SK-N-MC (cell line): ENCODE data around the gene CETP.
"Not testable (repeated sequence)": the region's sequence is repeated elsewhere in the genome, so short reads cannot be mapped to it uniquely, and the experiment has no call there.

Source experiments
- DNase-seq: peaks from one replicate; pipeline ENCODE4 v3.0.0-alpha.2; 2011; ENCODE audit warnings: low read depth, low spot score
- H3K27ac ChIP-seq: fragments of 200-600 bp; sonication (generic); 2 replicates; pipeline ENCODE4 v1.5.1; 2016; ENCODE audit warnings: mixed run types
- H3K36me3 ChIP-seq: fragments of 200-600 bp; sonication (generic); 2 replicates; pipeline ENCODE4 v1.6.1; 2017; ENCODE audit warnings: antibody characterized with exemption, low read length, mixed read lengths; ENCODE audit not compliant: insufficient read depth
- H3K4me3 ChIP-seq: fragments of 200-600 bp; sonication (generic); 2 replicates; pipeline ENCODE4 v1.5.1; 2016
- H3K9ac ChIP-seq: fragments of 200-600 bp; sonication (generic); 2 replicates; pipeline ENCODE4 v1.8.0; 2017; ENCODE audit warnings: mixed run types, mixed read lengths; ENCODE audit not compliant: insufficient read length
- H3K9me3 ChIP-seq: fragments of 200-600 bp; sonication (generic); 2 replicates; pipeline ENCODE4 v1.6.1; 2017; ENCODE audit warnings: low read depth, mild to moderate bottlenecking, antibody characterized with exemption, low read length, moderate library complexity, mixed read lengths
- EZH2 ChIP-seq: fragments of 200-600 bp; sonication (generic); IDR thresholded peaks from one replicate; pipeline ENCODE4 v1.6.1; 2017; ENCODE audit warnings: antibody characterized with exemption
- FOXP2 ChIP-seq: optimal IDR thresholded peaks from 2 replicates; pipeline ENCODE3; 2011; ENCODE audit warnings: mild to moderate bottlenecking, moderate library complexity; ENCODE audit not compliant: insufficient read depth; ENCODE audit errors: extremely low read length, control extremely low read depth
- POLR2AphosphoS5 ChIP-seq: IDR thresholded peaks from 2 replicates; pipeline ENCODE4 v1.6.1; 2012; ENCODE audit warnings: mild to moderate bottlenecking, low read depth, low read length, borderline replicate concordance

The CETP gene

DNA sequence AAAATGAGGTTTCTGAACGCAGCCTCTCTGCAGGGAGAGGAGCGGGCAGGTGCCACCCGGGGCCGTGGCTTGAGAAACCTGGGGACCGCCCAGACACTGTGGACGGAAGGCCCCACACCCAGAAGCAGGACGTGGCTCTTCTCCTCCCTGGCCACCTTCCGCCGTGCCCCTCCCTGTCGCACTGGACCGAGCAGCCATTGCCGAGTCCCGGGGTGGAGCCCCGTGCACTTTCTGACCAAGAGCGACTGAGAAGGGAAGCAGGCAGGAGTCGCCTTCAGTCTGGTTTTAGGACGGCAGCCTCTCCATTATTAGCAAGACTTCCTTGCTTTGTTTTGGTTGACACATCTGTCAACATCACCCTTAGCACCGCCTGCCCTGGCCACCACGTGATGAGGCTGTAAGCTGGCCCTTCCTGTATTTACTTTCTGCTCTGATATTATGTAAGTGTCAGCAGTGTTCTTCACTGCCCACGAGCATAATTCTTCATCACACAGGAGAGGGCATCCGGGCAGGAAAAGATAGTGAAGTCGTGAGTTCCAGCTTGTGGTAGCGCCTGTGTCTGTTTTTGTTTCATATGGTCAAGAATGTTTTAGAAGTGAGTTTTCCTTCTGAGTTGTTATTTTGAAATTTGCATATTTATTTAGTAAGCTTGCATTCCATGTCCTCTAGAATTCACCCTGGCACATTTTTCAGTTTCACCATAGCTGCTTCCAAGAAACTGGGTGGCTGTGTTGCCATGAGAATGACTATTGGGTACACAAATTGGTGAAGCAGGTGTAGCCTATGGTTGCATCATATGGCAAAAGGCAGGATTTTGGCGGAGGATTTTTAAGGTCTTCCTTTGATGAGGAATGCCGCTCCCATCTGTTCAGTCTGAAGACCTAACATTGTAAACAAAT lies 28.8 kb upstream of the CETP start:
- Histone ChIP-seq H3K36me3 (peaks cover 32% of the 10 kb centered on the region), H3K27ac (no peak overlapping the region), H3K4me3 (peak overlapping the region; percentile 83), H3K9me3 (no peaks in the 10 kb centered on the region), H3K9ac (peak overlapping the region; percentile 88)
- TF ChIP-seq EZH2 (no peak), POLR2AphosphoS5 (no peak), FOXP2 (no peak)
- DNase-seq = no peak

DNA sequence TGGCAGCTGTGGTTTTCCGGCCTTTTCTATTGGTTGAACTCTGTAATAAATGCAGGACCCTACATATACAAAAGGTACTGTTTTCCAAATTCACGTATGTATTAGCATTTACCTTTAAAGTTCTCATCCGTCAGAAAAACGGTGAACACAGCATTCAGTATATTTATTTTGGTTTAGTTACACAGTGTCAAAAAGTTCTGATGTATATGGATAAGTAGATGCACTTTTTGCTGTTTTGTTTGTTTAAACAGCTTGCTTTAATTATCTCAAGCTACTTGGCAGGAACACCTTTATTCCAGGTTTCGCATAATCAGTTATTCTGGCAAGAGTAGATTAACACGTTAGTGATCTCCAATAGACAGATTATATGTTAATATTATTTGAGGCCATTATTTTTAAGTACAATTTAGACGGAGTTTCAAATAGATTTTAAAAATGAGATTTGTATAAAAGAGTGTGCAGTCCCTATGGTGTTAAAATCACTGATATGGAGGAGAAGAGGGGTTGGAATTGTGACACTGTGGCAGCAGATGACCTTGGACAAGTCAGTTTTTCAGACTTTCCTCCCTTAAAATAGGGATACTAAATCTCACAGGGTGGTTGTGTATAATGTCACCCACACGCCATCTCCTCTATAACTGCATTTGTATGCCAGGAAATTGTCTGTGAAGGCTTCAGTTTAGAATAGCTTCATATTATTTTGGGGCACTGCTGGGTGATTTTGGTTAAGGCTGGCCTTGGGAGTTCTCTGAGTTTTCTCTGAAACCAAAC lies 27.7 kb upstream of the CETP start:
- Histone ChIP-seq H3K27ac (no peak overlapping the region), H3K36me3 (peaks cover 41% of the 10 kb centered on the region), H3K9me3 (no peaks in the 10 kb centered on the region), H3K4me3 (peak overlapping the region; percentile 83), H3K9ac (peak overlapping the region; percentile 88)
- no peak for TF ChIP-seq EZH2
- TF ChIP-seq FOXP2 = no peak
- TF ChIP-seq POLR2AphosphoS5 = no peak
- DNase-seq = no peak

DNA sequence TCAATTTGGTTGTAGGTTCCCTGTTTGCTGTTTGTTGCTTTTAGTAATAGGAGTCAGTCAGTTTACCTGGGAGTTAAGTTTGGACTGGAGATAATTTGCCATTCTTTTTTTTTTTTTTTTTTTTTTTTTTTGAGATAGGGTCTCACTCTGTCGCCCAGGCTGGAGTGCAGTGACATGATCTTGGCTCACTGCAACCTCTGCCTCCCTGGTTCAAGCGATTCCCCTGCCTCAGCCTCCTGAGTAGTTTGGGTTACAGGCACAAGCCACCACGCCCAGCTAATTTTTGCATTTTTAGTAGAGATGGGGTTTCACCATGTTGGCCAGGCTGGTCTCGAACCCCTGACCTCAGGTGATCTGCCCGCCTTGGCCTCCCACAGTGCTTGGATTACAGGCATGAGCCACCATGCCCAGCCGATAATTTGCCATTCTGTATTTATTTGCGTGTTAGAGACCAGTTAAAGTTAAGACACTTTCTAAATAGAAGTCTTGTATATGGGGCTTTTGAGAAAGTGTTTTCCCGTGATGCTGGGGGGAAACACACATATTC lies 27.1 kb upstream of the CETP start:
- H3K27ac ChIP-seq, H3K9ac ChIP-seq, H3K9me3 ChIP-seq, DNase-seq: not testable (repeated sequence)
- H3K4me3 ChIP-seq = peak overlapping the region; percentile 83
- peaks cover 48% of the 10 kb centered on the region for H3K36me3 ChIP-seq

DNA sequence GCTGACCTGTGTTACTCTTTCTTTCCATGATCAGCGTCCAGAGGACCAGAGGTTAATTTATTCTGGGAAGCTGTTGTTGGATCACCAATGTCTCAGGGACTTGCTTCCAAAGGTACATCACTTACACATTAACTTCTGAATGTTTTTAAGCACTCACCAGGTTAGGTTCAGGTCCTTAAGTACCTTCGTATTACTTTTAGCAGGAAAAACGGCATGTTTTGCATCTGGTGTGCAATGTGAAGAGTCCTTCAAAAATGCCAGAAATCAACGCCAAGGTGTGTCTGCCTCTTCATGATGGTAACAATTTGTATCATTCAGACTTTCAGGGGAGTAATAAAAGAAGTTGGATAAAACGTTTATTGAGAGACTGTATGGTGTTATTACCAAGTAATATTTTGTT lies 26.5 kb upstream of the CETP start:
- H3K36me3 ChIP-seq = peaks cover 53% of the 10 kb centered on the region

DNA sequence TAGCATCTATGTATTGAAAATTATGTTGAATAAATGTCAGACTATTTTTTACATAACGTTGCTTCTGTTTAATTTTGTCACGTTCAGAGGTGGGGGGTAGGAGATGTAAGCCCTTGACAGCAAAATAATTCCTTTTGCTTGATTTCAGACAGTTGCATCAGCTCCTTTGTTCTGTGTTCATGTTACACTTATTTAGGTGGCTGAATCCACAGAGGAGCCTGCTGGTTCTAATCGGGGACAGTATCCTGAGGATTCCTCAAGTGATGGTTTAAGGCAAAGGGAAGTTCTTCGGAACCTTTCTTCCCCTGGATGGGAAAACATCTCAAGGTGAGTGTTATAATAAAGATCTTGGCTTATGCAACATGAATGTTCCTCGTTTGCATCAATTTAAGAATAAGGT lies 25.3 kb upstream of the CETP start:
- TF ChIP-seq EZH2 (no peak), FOXP2 (no peak), POLR2AphosphoS5 (no peak)
- Histone ChIP-seq H3K9me3 (no peaks in the 10 kb centered on the region), H3K4me3 (peak overlapping the region; percentile 19), H3K36me3 (peaks cover 62% of the 10 kb centered on the region), H3K27ac (peak overlapping the region; percentile 42; the same call in 1 of the 2 replicates), H3K9ac (peak overlapping the region; percentile 69)
- DNase-seq = no peak

More for the DNA sequence above, 26.5 kb upstream of the CETP start:
- Histone ChIP-seq H3K4me3 (peak overlapping the region; percentile 22; the same call in 1 of the 2 replicates), H3K27ac (no peak overlapping the region), H3K9ac (no peak overlapping the region), H3K9me3 (no peaks in the 10 kb centered on the region)
- no peak for TF ChIP-seq FOXP2
- no peak for DNase-seq

DNA sequence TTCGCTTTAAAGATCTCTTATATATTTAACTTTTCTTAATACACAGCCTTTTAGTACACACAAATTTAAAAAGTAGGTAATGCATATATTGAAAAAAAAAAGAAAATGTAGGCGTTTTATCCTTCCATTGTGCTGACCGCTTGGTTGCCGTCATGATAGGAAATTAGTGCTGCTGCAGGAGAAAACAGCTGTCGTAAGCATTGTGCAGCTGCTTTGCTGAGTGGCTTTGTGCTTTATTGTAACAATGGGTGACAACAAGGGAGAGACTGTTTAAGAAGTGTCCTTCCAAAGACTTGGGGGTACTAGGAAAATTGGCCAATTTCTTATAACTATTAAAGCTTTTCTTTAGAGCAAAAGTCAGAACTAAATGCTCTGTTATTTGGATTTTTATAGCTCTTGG lies 24.8 kb upstream of the CETP start:
- DNase-seq = no peak
- Histone ChIP-seq H3K9me3 (no peaks in the 10 kb centered on the region), H3K36me3 (peaks cover 65% of the 10 kb centered on the region), H3K27ac (peak overlapping the region; percentile 42; the same call in 1 of the 2 replicates), H3K4me3 (no peak overlapping the region; the same call in 1 of the 2 replicates), H3K9ac (peak overlapping the region; percentile 55)
- no peak for TF ChIP-seq EZH2
- TF ChIP-seq FOXP2 = no peak
- no peak for TF ChIP-seq POLR2AphosphoS5

DNA sequence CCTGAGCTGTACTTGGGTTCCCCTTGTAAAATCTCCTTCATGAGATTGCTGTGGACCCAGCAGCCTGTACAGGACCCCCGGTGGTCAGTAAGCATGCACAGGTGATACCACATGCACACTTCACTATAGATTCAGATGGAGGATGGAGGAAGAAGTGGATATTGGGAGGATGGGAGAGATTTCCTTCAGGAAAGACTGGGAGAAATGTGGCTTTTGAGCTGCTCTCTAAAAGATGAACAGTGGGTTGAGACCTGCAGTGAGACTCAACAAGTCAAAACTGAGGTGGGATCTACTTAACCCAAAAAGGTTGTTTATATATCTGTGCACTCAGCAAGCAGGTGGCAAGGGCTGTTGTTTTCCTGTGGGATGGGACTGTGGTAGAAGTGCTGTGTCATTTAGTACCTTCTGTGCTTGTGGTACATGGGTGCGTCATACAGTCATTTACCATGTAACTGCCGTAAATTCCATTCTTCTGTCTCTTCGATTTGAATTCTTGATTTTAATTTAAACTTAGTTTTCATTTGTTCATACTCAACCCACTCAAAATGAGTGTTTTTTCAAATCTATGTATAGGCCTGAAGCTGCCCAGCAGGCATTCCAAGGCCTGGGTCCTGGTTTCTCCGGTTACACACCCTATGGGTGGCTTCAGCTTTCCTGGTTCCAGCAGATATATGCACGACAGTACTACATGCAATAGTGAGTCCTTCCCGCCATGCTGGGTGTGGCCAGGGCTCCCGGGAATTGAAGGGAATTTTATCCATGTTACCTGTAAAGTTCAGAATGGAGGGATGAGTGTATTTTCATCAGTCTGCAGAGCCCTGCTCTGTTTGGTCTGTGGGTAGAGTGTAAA lies 22.9 kb upstream of the CETP start:
- Histone ChIP-seq H3K27ac (no peak overlapping the region), H3K4me3 (no peak overlapping the region)

More for the DNA sequence above, 22.9 kb upstream of the CETP start:
- no peak for DNase-seq
- TF ChIP-seq EZH2 (no peak), POLR2AphosphoS5 (no peak), FOXP2 (no peak)
- peaks cover 83% of the 10 kb centered on the region for H3K36me3 ChIP-seq
- H3K9me3 ChIP-seq = no peaks in the 10 kb centered on the region
- H3K9ac ChIP-seq = no peak overlapping the region
